Stimulated activated CD8-positive, alpha-beta memory T cell treated with anti-CD3 and anti-CD28 coated beads, Interleukin-7, amount 100 ng/mL, for 24 hours (primary cell): Measurements from ENCODE around the gene RAD51D.
"Not testable (repeated sequence)": the region's sequence is repeated elsewhere in the genome, so short reads cannot be mapped to it uniquely, and the experiment has no call there.

Experiments used
- DNase-seq: peaks from one replicate; pipeline ENCODE4 v3.0.0-alpha.2; 2020; ENCODE audit warnings: low read depth

The RAD51D gene

DNA sequence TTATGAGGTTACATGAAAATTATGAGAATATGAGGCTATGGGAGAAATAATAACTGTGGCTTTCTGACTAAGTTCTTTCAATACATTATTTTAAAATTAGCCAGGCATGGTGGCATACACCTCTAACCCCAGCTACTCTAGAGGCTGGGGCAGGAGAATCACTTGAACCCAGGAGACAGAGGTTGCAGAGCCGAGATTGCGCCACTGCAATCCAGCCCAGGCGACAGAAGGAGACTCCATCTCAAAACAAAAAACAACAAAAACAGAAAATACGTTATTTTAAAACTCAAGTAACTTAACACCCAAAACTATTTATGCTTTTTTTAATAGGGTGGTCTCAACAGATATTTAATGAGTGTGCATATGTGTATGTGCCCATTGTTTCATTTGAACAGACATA, 53.8 kb downstream of the RAD51D start:
- DNase-seq, result no peak

DNA sequence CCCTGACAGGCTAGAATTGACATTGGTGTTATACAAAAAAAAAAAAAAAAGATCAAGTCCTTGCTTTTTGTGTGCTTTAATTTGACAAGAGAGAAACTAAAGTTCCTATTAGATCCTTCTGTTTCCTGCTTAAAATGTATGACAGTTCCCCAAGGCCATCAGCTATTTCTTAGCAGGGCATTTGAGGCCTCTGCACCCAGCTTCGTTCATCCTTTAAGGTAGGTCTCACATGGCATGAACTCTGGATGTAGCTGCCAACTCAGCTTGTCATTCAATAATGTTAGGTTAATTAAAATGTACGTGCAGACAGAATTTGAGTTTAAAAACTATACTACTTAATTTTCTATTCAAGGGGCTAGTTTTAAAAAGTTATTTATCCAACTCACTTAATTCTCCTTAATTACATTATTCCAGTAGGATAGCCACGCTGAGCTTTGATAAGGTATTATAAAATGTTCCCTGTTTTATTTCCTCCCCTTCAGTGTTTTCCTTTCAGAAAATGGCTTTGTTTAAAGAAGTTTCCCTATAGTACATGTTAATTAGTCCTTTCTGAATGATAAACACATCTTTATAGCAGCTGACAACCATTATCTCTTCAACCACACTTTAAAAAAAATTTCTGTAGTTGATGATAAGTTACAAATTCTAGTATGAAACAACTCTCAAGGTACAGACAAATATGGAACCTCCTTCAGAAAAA, 55.0 kb downstream of the RAD51D start:
- DNase-seq, result no peak

DNA sequence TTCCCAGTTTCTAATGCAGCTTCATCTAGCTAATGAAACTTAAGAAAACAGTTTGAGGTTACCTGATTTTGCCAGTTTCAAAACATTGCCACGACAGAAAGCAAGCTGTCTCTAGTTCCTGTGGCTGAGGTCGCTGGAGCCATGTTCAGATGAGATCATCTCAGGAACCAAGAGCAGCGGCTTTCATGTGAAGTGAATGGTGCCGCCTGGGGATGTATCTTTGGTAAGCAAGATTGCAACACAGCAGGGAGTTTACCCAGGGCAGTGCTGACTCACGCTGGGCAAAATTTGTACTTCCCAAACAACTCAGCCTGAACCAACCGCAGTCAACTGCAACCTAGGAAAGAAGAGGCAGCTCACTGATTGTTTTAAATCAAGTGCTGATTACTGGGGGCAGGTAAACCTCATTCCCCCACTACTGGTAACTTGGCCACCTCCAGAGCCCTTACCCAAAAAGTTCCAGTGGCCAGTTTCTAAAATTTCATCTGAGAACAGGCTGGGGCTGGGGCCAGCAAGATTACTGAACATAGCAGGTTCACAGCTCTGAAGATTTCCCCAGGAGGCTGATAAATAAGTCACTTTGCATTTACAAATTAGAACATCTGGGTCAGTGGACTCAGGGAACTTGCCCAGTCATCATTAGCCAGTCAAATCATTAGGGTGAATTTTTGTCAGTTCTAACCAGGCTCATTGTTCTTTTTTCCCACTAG, 56.0 kb downstream of the RAD51D start, which contains the start of gene RFFL:
Gene RFFL (minus strand): TSS at position 194 of the 710 bp plus-strand sequence. CDS start 37,154 bp downstream, outside the sequence.
- DNase-seq, result peak; percentile 63

DNA sequence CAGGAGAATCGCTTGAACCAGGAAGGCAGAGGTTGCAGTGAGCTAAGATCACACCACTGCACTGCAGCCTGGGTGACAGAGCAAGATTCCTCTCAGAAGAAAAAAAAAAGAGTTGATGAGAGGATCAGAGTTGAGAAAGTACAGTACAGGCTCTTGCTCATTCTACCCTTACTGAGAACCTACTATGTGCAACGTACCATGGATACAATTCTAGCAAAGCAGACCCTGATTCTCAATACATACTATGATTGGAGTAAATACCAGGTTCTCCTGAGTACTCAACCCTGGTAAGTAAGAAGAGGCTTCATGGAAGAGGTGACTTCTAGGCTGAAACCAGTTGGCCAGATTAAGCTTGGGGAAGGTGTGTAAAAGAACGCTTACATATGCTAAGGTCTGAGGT, 57.4 kb downstream of the RAD51D start:
- DNase-seq, result no peak

DNA sequence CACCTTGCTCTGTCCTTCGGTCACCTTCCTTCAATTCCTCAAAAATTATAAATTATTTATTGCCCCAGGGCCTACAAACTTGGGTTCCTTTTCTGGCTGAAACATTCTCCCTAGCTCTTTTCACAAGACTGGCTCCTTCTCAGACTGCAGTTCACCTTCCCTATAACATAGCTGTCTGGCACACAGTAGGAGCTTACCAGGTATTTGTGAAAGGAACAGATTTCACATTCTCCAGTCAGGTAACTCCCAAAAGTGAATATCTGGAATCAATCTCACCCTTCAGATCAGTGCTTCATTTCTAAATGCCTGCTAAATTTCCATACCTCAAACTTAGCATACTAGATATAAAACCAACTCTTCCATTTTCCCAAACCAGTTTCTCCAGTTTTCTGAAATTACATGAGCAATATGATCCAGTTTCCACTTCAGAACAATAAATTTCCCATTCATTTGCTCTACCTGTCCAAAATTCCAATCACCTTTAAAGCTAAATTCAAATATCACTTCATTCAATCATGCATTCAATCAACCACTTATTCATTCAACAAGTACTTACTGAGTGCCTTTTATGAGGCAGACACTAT, 62.2 kb downstream of the RAD51D start:
- DNase-seq, result no peak

DNA sequence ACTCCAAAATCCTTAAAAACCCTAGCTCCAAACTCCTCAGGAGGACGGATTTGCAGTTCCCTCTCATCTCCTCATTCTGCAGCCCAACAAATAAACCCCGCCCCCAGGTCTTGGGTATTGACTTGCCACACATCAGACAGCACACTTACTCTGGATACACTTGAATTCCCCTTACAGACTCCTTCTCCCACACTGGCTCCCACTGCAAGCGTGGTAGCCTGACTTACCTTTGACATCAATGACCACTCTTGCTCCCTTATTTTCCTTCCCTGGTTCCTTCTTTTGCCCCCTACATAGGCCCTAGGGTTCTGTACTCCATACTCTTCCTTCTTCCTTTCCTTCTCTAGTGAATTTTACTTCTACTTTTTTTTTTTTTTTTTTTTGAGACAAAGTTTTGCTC, 63.6 kb downstream of the RAD51D start:
- DNase-seq, result no peak

DNA sequence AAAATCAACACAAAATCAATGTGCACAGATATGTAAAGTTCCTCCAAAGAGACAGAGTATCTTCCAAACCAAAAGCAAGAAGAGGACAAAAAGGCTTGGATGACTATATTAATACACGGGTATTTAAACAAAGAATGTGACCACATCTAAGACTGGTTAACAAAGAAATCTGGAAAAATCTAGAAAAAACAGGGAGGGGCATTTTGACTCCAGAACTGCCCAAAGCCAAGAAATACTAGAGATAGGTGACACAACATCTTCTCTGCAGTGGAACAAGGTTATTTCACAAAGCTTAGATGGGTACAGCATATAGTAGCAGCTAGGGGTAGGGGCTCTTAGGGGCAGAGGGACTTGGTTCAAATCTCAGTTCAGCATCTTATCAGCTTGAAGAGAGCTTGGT, 66.5 kb downstream of the RAD51D start:
- no peak for DNase-seq

DNA sequence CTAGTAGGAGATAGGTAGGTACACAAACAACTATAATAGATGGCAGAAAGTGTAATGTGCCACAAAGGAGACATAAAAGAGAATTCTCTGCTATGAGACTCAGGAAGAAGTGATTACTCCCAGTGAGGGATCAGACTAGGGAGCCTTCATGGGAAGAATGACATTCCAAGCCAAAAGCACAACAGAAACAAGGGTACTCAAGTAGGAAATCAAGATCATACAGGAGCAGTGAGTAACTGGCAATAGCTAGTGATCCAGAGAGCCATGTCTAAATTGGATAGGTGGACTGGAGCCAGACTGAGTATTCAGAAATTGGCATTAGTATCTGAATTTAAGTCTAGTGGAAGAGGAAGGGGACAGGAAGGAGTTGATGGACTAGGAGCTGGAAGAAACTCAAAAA, 66.9 kb downstream of the RAD51D start:
- DNase-seq, result no peak

DNA sequence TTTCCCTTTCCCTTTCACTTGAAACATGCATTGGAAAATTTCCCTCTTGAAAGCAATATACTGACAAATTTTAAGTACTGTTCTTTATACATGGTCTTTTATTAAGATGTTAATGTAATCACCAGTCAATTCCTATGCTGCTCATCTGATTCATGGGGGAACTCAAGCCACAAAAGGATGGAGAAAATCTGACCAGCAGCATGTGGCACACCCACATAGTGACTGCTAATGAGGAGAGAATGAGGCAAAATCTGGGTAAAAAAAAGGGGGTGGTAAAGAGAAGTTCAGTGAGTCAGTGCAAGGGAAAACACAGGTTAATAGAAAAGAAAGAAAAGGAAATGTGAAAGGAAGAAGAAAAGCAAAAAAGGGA, 67.4 kb downstream of the RAD51D start:
- no peak for DNase-seq

DNA sequence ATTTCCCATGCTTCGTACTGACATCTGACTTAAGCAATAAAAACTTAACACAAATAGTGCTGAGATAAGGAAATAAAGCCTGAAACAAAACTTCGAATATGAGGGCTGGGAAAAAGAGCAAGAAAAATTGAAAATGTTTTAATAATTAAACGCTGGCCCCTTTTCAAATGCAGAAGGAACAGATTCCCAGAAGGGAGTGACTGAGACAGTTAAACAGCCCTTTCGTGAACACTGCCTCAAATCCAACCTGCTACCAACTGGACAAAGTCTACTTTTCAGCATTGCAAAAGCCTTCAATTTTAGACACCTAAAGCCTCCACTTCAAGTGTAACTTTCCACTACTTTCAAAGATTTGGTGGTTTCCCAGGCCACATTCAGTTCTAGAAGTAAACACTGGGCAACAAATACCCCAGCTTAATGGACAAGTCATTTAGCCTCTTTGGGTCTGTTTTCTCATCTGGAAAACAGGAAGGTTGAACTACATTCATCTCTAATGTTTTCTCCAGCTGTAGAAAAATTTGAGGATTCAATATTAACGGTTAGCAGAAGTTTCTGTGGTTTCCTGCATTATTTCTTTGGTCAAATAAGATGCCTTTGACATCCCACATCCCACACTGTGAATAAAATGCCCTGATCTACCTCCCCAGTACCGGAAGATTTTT, 68.0 kb downstream of the RAD51D start:
- DNase-seq, result no peak

DNA sequence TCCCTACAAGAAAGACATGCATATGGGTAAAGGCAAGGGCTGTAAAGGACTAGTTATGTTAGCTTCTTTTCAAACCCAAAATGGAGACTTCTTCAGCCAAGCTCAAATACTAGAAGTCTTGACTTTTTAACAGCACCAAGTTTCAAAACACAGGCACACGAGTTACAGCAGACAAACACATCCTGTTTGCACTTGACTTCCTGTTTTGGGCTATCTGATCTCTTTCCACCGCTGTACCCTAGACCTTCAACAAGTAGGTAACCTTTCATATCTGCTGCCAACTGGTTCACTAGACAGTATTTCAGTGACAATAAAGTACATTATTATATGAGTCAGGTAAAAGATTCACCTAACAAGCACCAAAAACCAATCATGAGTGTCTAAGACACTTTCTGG, 68.5 kb downstream of the RAD51D start:
- DNase-seq, result no peak

DNA sequence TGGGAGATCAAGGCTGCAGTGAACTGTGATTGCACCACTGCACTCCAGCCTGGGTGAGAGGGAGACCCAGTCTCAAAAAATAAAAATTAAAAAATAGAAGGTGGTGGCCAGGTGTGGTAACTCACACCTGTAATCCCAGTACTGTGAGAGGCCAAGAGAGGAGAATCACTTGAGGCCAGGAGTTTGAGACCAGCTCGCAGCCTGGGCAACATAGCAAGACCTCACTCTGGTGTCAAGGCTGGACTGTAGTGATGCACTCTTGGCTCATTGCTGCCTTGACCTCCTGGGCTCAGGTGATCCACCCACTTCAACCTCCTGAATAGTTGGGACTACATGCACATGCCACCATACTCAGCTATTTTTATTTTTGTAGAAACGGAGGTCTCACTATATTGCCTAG, 69.5 kb downstream of the RAD51D start:
- no peak for DNase-seq

DNA sequence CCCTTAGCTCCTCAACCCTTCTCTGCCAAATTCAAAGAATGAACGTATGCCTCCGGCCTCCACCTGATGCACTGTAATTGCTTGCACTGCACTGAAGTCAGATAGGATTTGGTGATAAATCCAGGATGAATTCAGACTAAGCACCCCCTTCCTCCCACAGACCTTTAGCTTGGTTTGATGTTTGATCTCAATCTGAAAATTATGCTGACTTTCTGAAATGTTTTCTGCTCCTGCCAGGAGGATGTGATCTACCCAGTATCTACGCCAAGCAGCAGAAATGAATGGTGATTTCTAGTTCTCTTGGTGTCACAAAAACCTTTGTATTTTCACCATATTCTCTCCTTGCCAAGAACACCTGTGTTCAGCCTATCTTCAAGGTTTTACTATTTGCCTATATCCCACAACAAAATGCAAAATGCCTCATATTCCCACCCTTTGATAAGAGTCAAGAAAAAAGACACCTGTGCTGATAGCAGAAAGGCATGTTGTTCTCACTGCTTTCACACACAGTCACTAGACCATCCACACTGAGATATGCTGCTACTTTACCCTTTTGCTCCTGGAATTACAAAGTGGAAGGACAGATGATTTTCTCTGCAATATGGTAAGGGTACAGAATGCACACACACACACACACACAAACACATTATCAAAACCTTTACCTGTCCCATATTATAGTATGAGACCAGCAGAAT, 70.8 kb downstream of the RAD51D start:
- no peak for DNase-seq

DNA sequence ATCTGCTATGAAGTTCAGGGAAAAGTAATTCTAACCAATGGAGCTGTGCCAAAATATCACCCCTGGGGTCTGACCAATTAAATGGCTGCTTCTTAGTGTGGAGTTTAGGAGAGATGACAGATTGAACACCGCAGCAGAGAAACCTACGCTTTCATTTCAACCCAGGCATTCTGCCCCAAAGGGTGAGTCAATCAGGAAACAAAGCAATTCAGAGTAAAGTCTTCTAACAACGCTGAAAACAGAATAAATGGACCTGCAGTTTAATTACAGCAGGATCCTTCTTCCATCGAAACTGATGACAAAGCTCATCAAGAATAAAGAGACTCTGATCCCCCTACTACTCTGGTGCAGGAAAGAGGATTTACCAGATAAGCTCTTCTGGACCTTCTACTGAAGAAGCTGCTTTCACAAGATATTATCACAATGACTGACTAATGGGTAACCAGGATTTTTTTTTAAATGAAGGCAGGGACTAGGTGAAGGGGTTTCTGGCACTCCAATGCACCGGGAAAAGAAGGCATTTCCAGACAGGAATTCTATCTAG, 72.8 kb downstream of the RAD51D start:
- DNase-seq, result no peak

DNA sequence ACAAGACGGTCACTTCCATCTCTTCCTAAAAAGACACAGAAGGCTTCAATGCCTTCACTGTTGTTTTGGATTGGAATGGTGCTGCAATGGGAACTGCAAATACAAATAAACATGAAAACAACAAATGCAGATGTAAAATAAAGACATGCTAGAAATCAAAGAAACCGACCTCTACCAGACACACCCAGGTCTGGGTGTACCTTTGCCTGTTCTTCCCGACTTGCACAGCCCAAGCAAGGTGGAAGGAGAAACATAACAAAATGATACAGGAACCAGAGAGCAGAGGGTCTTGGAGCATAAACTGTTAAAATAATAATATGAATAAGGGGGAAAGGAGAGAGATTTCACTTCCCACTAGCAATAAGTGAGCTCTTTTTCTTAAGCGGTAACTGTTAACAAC, 73.4 kb downstream of the RAD51D start:
- DNase-seq, result no peak

DNA sequence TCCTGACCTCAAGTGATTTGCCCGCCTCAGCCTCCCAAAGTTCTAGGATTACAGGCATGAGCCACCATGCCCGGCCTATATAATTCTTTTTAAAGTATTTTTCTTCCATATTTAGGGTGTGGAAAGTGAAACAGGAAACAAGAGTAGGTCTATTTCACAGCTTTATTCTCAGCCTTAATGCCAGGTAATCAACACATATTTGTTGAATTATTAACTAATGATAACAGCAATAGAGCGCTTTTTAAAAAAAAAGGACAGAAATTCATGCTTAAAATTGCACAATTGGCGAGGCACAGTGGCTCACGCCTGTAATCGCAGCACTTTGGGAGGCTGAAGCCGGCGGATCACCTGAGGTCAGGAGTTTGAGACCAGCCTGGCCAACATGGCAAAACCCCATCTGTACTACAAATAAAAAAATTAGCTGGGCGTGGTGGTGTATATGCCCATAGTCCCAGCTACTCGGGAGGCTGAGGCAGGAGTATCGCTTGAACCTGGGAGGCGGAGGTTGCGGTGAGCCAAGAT, 74.1 kb downstream of the RAD51D start:
- not testable (repeated sequence) for DNase-seq

DNA sequence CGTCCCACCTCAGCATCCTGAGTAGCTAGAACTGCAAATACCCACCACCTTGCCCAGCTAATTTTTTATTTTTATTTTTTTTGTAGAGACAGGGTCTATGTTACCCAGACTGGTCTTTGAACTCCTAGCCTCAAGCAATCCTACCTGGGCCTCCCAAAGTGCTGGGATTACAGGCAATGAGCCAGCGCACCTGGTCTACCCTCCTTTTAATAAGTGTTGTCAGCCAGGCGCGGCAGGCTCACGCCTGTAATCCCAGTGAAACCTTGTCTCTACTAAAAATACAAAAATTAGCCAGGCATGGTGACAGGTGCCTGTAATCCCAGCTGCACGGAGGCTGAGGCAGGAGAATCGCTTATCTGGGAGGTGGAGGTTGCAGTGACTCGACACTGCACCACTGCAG, 75.5 kb downstream of the RAD51D start:
- DNase-seq, result no peak
